IMR-90 (cell line): ENCODE measurements around the gene KCNT2.

ENCODE experiments used
- FOS ChIP-seq: fragments of 150-350 bp; IDR thresholded peaks from 2 replicates; pipeline ENCODE4 v1.6.1; 2016; ENCODE audit warnings: low read depth, low read length
- MAZ ChIP-seq: IDR thresholded peaks from 2 replicates; pipeline ENCODE4 v1.6.1; 2012; ENCODE audit warnings: low read depth, mild to moderate bottlenecking, low read length, improper control_type of control experiment, moderate library complexity, borderline replicate concordance
- RFX5 ChIP-seq: IDR thresholded peaks from 2 replicates; pipeline ENCODE4 v1.8.0; 2012; ENCODE audit warnings: low read depth, mild to moderate bottlenecking, low read length, moderate library complexity
- TF ChIP-seq, protein P1 (sequence below): conservative IDR thresholded peaks from 2 replicates; pipeline ENCODE4 v1.5.1; 2012; ENCODE audit warnings: mild to moderate bottlenecking, low read depth, low read length, improper control_type of control experiment

DNA sequence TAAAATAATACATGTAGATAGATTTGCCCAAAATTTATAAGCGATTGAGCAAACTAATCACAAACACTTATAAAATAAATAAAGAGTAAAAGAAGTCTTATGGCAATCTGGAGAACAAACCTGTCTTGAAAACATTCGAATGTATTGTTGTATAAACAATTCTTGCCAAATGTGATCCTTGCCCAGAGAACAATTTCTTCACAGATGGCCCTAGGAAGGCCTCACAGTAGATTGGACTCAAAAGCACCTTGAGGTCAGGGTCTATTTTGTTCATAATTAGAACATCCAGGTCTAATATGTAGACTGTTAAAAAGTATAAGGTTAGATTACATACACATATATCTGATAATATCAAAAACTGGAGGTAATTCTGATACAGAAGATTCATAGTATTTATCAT, 202.4 kb downstream of the KCNT2 start:
- TF ChIP-seq, protein P1, sequence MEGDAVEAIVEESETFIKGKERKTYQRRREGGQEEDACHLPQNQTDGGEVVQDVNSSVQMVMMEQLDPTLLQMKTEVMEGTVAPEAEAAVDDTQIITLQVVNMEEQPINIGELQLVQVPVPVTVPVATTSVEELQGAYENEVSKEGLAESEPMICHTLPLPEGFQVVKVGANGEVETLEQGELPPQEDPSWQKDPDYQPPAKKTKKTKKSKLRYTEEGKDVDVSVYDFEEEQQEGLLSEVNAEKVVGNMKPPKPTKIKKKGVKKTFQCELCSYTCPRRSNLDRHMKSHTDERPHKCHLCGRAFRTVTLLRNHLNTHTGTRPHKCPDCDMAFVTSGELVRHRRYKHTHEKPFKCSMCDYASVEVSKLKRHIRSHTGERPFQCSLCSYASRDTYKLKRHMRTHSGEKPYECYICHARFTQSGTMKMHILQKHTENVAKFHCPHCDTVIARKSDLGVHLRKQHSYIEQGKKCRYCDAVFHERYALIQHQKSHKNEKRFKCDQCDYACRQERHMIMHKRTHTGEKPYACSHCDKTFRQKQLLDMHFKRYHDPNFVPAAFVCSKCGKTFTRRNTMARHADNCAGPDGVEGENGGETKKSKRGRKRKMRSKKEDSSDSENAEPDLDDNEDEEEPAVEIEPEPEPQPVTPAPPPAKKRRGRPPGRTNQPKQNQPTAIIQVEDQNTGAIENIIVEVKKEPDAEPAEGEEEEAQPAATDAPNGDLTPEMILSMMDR: no peak
- TF ChIP-seq RFX5 (no peak), MAZ (no peak), FOS (no peak)
